GM19395 (cell line): ENCODE data around the gene MRFAP1.

Experiments used
- ATAC-seq: cut with Tn5 transposase; IDR thresholded peaks from one replicate; pipeline ENCODE4 v1.9.1; 2021; ENCODE audit warnings: mild to moderate bottlenecking, moderate library complexity; ENCODE audit not compliant: unreplicated experiment

MRFAP1 gene

DNA sequence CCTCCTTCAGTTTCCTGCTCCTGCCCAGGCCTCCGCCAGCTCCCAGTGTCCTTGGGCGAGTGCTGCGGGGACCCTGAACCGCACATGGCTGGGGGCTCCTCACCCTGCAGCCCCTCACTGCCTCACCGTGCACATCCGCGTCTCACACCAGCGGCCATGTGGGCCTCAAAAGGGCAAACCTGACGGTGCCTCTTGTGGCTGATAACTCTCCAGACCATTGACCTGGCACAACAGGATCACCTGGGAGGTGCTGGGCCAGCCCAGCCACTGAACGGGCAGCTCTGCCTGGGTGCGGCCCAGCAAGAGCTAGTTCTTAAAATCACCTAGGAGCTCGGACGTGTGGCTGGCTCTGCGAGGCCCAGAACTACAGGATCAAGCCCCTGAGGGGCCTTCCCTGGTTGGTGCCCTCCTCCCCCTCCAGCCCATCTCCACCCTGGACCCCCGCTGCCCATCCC, 49.0 kb downstream of the MRFAP1 start:
- ATAC-seq = no peak
